Suprapubic skin (tissue), 4 donors: Measurements from ENCODE around the gene CNTN1.

Source experiments
- CTCF ChIP-seq, 2 donors: fragments of 200-600 bp in 1 of 2; fragments of 450-650 bp in 1 of 2; sonication (generic) in 1 of 2; IDR thresholded peaks; one replicate each; pipeline ENCODE4 v1.5.1; 2016 to 2019; ENCODE audit warnings: antibody characterized with exemption in 2 of 2, mild to moderate bottlenecking in 1 of 2, moderate library complexity in 1 of 2
- EP300 ChIP-seq: sonication (generic); formaldehyde crosslinking; IDR thresholded peaks from one replicate; pipeline ENCODE4 v1.6.1; 2017; ENCODE audit warnings: antibody characterized with exemption
- POLR2A ChIP-seq, 2 donors: fragments of 450-650 bp; IDR thresholded peaks; one replicate each; pipeline ENCODE4 v1.6.1; 2017; ENCODE audit warnings: antibody characterized with exemption in 2 of 2, mild to moderate bottlenecking in 2 of 2, moderate library complexity in 2 of 2
- POLR2AphosphoS5 ChIP-seq, 3 donors: sonication (generic); formaldehyde crosslinking; IDR thresholded peaks; one replicate each; pipeline ENCODE4 v1.6.1; 2017; ENCODE audit warnings: antibody characterized with exemption in 3 of 3

GRCh38 chr12:41112903-41113302 lies 420.7 kb downstream of the CNTN1 start:
- TF ChIP-seq CTCF (IDR thresholded peaks at IDR 0.05) (no peak), EP300 (no peak), POLR2AphosphoS5 (IDR thresholded peaks at IDR 0.05) (no peak), POLR2A (IDR thresholded peaks at IDR 0.05) (no peak)
